H9 (cell line): ENCODE results near the gene VAV3. TPM values are rescaled to one million over a fixed set of nuclear protein-coding genes. Genes with fewer than 3 reads are reported as not detected.

Experiments used
- DNase-seq: peaks from one replicate; pipeline ENCODE4 v3.0.0-alpha.2; 2017
- H2AFZ ChIP-seq: one replicate; pipeline ENCODE4 v1.6.1; 2013; ENCODE audit warnings: mild to moderate bottlenecking, low read length, control low read depth, moderate library complexity
- H2AK5ac ChIP-seq: 2 replicates; pipeline ENCODE4 v1.6.1; 2013; ENCODE audit warnings: low read length, control low read depth, mixed read lengths; ENCODE audit not compliant: insufficient read length
- H2BK120ac ChIP-seq: one replicate; pipeline ENCODE4 v1.6.1; 2013; ENCODE audit warnings: low read depth, mild to moderate bottlenecking, low read length, control low read depth, inconsistent platforms; ENCODE audit not compliant: poor library complexity, severe bottlenecking
- H2BK12ac ChIP-seq: 2 replicates; pipeline ENCODE4 v1.6.1; 2013; ENCODE audit warnings: low read length, control low read depth, mixed read lengths, low read depth; ENCODE audit not compliant: insufficient read length
- H2BK15ac ChIP-seq: 2 replicates; pipeline ENCODE4 v1.6.1; 2013; ENCODE audit warnings: low read depth, low read length, control low read depth
- H2BK20ac ChIP-seq: one replicate; pipeline ENCODE4 v1.6.1; 2013; ENCODE audit warnings: low read depth, mild to moderate bottlenecking, low read length, control low read depth, inconsistent platforms; ENCODE audit not compliant: poor library complexity, severe bottlenecking
- H2BK5ac ChIP-seq: 2 replicates; pipeline ENCODE4 v1.6.1; 2013; ENCODE audit warnings: low read length, control low read depth, mixed read lengths; ENCODE audit not compliant: insufficient read length
- H3K14ac ChIP-seq: 2 replicates; pipeline ENCODE4 v1.6.1; 2013; ENCODE audit warnings: low read length, control low read depth; ENCODE audit not compliant: insufficient read depth
- H3K18ac ChIP-seq: 2 replicates; pipeline ENCODE4 v1.6.1; 2013; ENCODE audit warnings: low read depth, mild to moderate bottlenecking, mixed read lengths, low read length, control low read depth; ENCODE audit not compliant: insufficient read length
- H3K23ac ChIP-seq: 2 replicates; pipeline ENCODE4 v1.6.1; 2013; ENCODE audit warnings: low read length, control low read depth, mixed read lengths, low read depth; ENCODE audit not compliant: insufficient read length
- H3K23me2 ChIP-seq: 2 replicates; pipeline ENCODE4 v1.6.1; 2013; ENCODE audit warnings: low read depth, mild to moderate bottlenecking, mixed read lengths, low read length, control low read depth; ENCODE audit not compliant: insufficient read length, poor library complexity, severe bottlenecking
- H3K27ac ChIP-seq: 2 replicates; pipeline ENCODE4 v1.5.1; 2013; ENCODE audit warnings: low read length, control low read depth, mixed read lengths, low read depth; ENCODE audit not compliant: insufficient read length
- H3K27me3 ChIP-seq: 2 replicates; pipeline ENCODE4 v1.6.1; 2013; ENCODE audit warnings: low read length, control low read depth, inconsistent platforms; ENCODE audit not compliant: insufficient read depth
- H3K4ac ChIP-seq: 2 replicates; pipeline ENCODE4 v1.6.1; 2013; ENCODE audit warnings: low read depth, mild to moderate bottlenecking, control low read depth, inconsistent platforms, low read length, moderate library complexity
- H3K4me1 ChIP-seq: 2 replicates; pipeline ENCODE4 v1.6.1; 2013; ENCODE audit warnings: low read length, control low read depth, inconsistent platforms; ENCODE audit not compliant: insufficient read depth
- H3K4me2 ChIP-seq: 2 replicates; pipeline ENCODE4 v1.6.1; 2013; ENCODE audit warnings: low read length, control low read depth, mixed read lengths; ENCODE audit not compliant: insufficient read length, insufficient read depth
- H3K56ac ChIP-seq: 2 replicates; pipeline ENCODE4 v1.6.1; 2013; ENCODE audit warnings: low read depth, mild to moderate bottlenecking, mixed read lengths, low read length, control low read depth; ENCODE audit not compliant: insufficient read length
- H3K79me1 ChIP-seq: 2 replicates; pipeline ENCODE4 v1.6.1; 2013; ENCODE audit warnings: low read depth, mild to moderate bottlenecking, moderate library complexity, low read length, control low read depth, inconsistent platforms; ENCODE audit not compliant: insufficient read depth, poor library complexity, severe bottlenecking
- H3K79me2 ChIP-seq: 2 replicates; pipeline ENCODE4 v1.6.1; 2013; ENCODE audit warnings: low read length, control low read depth, inconsistent platforms; ENCODE audit not compliant: insufficient read depth
- H3K9ac ChIP-seq: 2 replicates; pipeline ENCODE4 v1.6.1; 2013; ENCODE audit warnings: low read length, control low read depth, mixed read lengths; ENCODE audit not compliant: insufficient read length; ENCODE audit errors: extremely low read depth
- H3K9me3 ChIP-seq: one replicate; pipeline ENCODE4 v1.6.1; 2013; ENCODE audit warnings: low read depth, low read length, inconsistent platforms; ENCODE audit not compliant: control insufficient read depth
- H3T11ph ChIP-seq: one replicate; pipeline ENCODE4 v1.6.1; 2013; ENCODE audit warnings: mild to moderate bottlenecking, low read length, control low read depth, inconsistent platforms
- H4K20me1 ChIP-seq: one replicate; pipeline ENCODE4 v1.6.1; 2013; ENCODE audit not compliant: control insufficient read depth, insufficient read length, insufficient read depth
- H4K5ac ChIP-seq: 2 replicates; pipeline ENCODE4 v1.6.1; 2013; ENCODE audit warnings: low read depth, mild to moderate bottlenecking, mixed read lengths, low read length, control low read depth; ENCODE audit not compliant: insufficient read length
- H4K8ac ChIP-seq: replicated peaks from 2 replicates; pipeline ENCODE4 v1.6.1; 2013; ENCODE audit warnings: low read length, control low read depth, mixed read lengths, low read depth; ENCODE audit not compliant: insufficient read length
- H4K91ac ChIP-seq: 2 replicates; pipeline ENCODE4 v1.6.1; 2013; ENCODE audit warnings: low read depth, mild to moderate bottlenecking, moderate library complexity, mixed read lengths, low read length, control low read depth; ENCODE audit not compliant: insufficient read length
- H3K27ac Mint-ChIP-seq, 3 experiments: 2 replicates in 2 of 3; 3 replicates in 1 of 3; pipeline ENCODE4 v1.8.0; 2020 to 2021; ENCODE audit warnings: mixed read lengths in 3 of 3, mild to moderate bottlenecking in 1 of 3, moderate library complexity in 1 of 3
- H3K27me3 Mint-ChIP-seq: 2 replicates; pipeline ENCODE4 v1.8.0; 2021; ENCODE audit warnings: low read depth, mild to moderate bottlenecking, moderate library complexity, mixed read lengths
- H3K36me3 Mint-ChIP-seq, 3 experiments: 2 replicates in 2 of 3; 3 replicates in 1 of 3; pipeline ENCODE4 v1.8.0; 2020 to 2021; ENCODE audit warnings: low read depth in 3 of 3, mixed read lengths in 3 of 3; ENCODE audit not compliant: insufficient read depth in 1 of 3
- H3K4me1 Mint-ChIP-seq, 2 experiments: 2 replicates each; pipeline ENCODE4 v1.8.0; 2020; ENCODE audit warnings: mixed read lengths in 2 of 2
- H3K4me3 Mint-ChIP-seq, 2 experiments: 2 replicates in 1 of 2; 3 replicates in 1 of 2; pipeline ENCODE4 v1.8.0; 2020 to 2021; ENCODE audit warnings: mild to moderate bottlenecking in 2 of 2, mixed read lengths in 2 of 2, moderate library complexity in 1 of 2
- H3K9me3 Mint-ChIP-seq, 2 experiments: 2 replicates in 1 of 2; 3 replicates in 1 of 2; pipeline ENCODE4 v1.8.0; 2020; ENCODE audit warnings: mild to moderate bottlenecking in 2 of 2, mixed read lengths in 2 of 2, moderate library complexity in 1 of 2
- CTCF ChIP-seq: fragments of 200-600 bp; sonication (generic); conservative IDR thresholded peaks from 3 replicates; pipeline ENCODE4 v1.8.0; 2021; ENCODE audit warnings: antibody characterized with exemption, mild to moderate bottlenecking
- WGBS: extraction: QIAGEN DNeasy Blood & Tissue Kit; methylation state at CpG from one replicate; pipeline ENCODE4 v1.1.7; 2013; ENCODE audit warnings: missing lambda C conversion rate, low lambda C conversion rate, mixed read lengths; ENCODE audit not compliant: insufficient read length; ENCODE audit errors: extremely low coverage; 5-methylcytosine and 5-hydroxymethylcytosine counted together
- total RNA-seq: library from RNA; stranded (reverse); gene quantifications from 2 replicates; pipeline ENCODE4 v1.2.1, GENCODE V29; 2021

The VAV3 gene
- total RNA-seq, 1 experiment from 2014 or later: 5.1 TPM

GRCh38 chr1:107990606-107991005 lies 25.6 kb upstream of the VAV3 start:
- WGBS: no CpG with 5 or more reads among the region's 5 CpGs
- Histone ChIP-seq H2AK5ac (no peak overlapping the region), H3K27me3 (no peaks in the 10 kb centered on the region), H3K27ac (no peak overlapping the region), H3K4ac (no peak overlapping the region), H2BK5ac (no peak overlapping the region), H4K8ac (no peak overlapping the region), H4K5ac (no peak overlapping the region), H3K14ac (no peak overlapping the region), H4K91ac (no peak overlapping the region), H3K4me1 (no peaks in the 10 kb centered on the region), H4K20me1 (no peaks in the 10 kb centered on the region), H2BK120ac (no peak overlapping the region), H2AFZ (no peak overlapping the region), H3K18ac (no peak overlapping the region), H3K79me1 (no peaks in the 10 kb centered on the region), H2BK12ac (no peak overlapping the region), H3K23ac (no peak overlapping the region), H3K56ac (no peak overlapping the region), H2BK15ac (no peak overlapping the region), H3K4me2 (no peak overlapping the region), H3K9me3 (no peaks in the 10 kb centered on the region), H2BK20ac (no peak overlapping the region), H3K9ac (no peak overlapping the region), H3T11ph (no peak overlapping the region), H3K79me2 (no peaks in the 10 kb centered on the region), H3K23me2 (no peaks in the 10 kb centered on the region)
- Mint-ChIP-seq H3K9me3 (no peaks in the 10 kb centered on the region), H3K27me3 (no peaks in the 10 kb centered on the region), H3K4me1 (no peaks in the 10 kb centered on the region), H3K36me3 (no peaks in the 10 kb centered on the region), H3K4me3 (no peak overlapping the region), H3K27ac (no peak overlapping the region)
- no peak for TF ChIP-seq CTCF
- DNase-seq: no peak
